H9 (cell line): ENCODE data around the gene RAB22A. TPM values are rescaled to one million over a fixed set of nuclear protein-coding genes. Genes with fewer than 3 reads are reported as not detected.

Experiments used
- DNase-seq: peaks from one replicate; pipeline ENCODE4 v3.0.0-alpha.2; 2017
- H2AFZ ChIP-seq: one replicate; pipeline ENCODE4 v1.6.1; 2013; ENCODE audit warnings: mild to moderate bottlenecking, low read length, control low read depth, moderate library complexity
- H2AK5ac ChIP-seq: 2 replicates; pipeline ENCODE4 v1.6.1; 2013; ENCODE audit warnings: low read length, control low read depth, mixed read lengths; ENCODE audit not compliant: insufficient read length
- H2BK120ac ChIP-seq: one replicate; pipeline ENCODE4 v1.6.1; 2013; ENCODE audit warnings: low read depth, mild to moderate bottlenecking, low read length, control low read depth, inconsistent platforms; ENCODE audit not compliant: poor library complexity, severe bottlenecking
- H2BK12ac ChIP-seq: 2 replicates; pipeline ENCODE4 v1.6.1; 2013; ENCODE audit warnings: low read length, control low read depth, mixed read lengths, low read depth; ENCODE audit not compliant: insufficient read length
- H2BK15ac ChIP-seq: 2 replicates; pipeline ENCODE4 v1.6.1; 2013; ENCODE audit warnings: low read depth, low read length, control low read depth
- H2BK20ac ChIP-seq: one replicate; pipeline ENCODE4 v1.6.1; 2013; ENCODE audit warnings: low read depth, mild to moderate bottlenecking, low read length, control low read depth, inconsistent platforms; ENCODE audit not compliant: poor library complexity, severe bottlenecking
- H2BK5ac ChIP-seq: 2 replicates; pipeline ENCODE4 v1.6.1; 2013; ENCODE audit warnings: low read length, control low read depth, mixed read lengths; ENCODE audit not compliant: insufficient read length
- H3K14ac ChIP-seq: 2 replicates; pipeline ENCODE4 v1.6.1; 2013; ENCODE audit warnings: low read length, control low read depth; ENCODE audit not compliant: insufficient read depth
- H3K18ac ChIP-seq: 2 replicates; pipeline ENCODE4 v1.6.1; 2013; ENCODE audit warnings: low read depth, mild to moderate bottlenecking, mixed read lengths, low read length, control low read depth; ENCODE audit not compliant: insufficient read length
- H3K23ac ChIP-seq: 2 replicates; pipeline ENCODE4 v1.6.1; 2013; ENCODE audit warnings: low read length, control low read depth, mixed read lengths, low read depth; ENCODE audit not compliant: insufficient read length
- H3K23me2 ChIP-seq: 2 replicates; pipeline ENCODE4 v1.6.1; 2013; ENCODE audit warnings: low read depth, mild to moderate bottlenecking, mixed read lengths, low read length, control low read depth; ENCODE audit not compliant: insufficient read length, poor library complexity, severe bottlenecking
- H3K27ac ChIP-seq: 2 replicates; pipeline ENCODE4 v1.5.1; 2013; ENCODE audit warnings: low read length, control low read depth, mixed read lengths, low read depth; ENCODE audit not compliant: insufficient read length
- H3K27me3 ChIP-seq: 2 replicates; pipeline ENCODE4 v1.6.1; 2013; ENCODE audit warnings: low read length, control low read depth, inconsistent platforms; ENCODE audit not compliant: insufficient read depth
- H3K4ac ChIP-seq: 2 replicates; pipeline ENCODE4 v1.6.1; 2013; ENCODE audit warnings: low read depth, mild to moderate bottlenecking, control low read depth, inconsistent platforms, low read length, moderate library complexity
- H3K4me1 ChIP-seq: 2 replicates; pipeline ENCODE4 v1.6.1; 2013; ENCODE audit warnings: low read length, control low read depth, inconsistent platforms; ENCODE audit not compliant: insufficient read depth
- H3K4me2 ChIP-seq: 2 replicates; pipeline ENCODE4 v1.6.1; 2013; ENCODE audit warnings: low read length, control low read depth, mixed read lengths; ENCODE audit not compliant: insufficient read length, insufficient read depth
- H3K56ac ChIP-seq: 2 replicates; pipeline ENCODE4 v1.6.1; 2013; ENCODE audit warnings: low read depth, mild to moderate bottlenecking, mixed read lengths, low read length, control low read depth; ENCODE audit not compliant: insufficient read length
- H3K79me1 ChIP-seq: 2 replicates; pipeline ENCODE4 v1.6.1; 2013; ENCODE audit warnings: low read depth, mild to moderate bottlenecking, moderate library complexity, low read length, control low read depth, inconsistent platforms; ENCODE audit not compliant: insufficient read depth, poor library complexity, severe bottlenecking
- H3K79me2 ChIP-seq: 2 replicates; pipeline ENCODE4 v1.6.1; 2013; ENCODE audit warnings: low read length, control low read depth, inconsistent platforms; ENCODE audit not compliant: insufficient read depth
- H3K9ac ChIP-seq: 2 replicates; pipeline ENCODE4 v1.6.1; 2013; ENCODE audit warnings: low read length, control low read depth, mixed read lengths; ENCODE audit not compliant: insufficient read length; ENCODE audit errors: extremely low read depth
- H3K9me3 ChIP-seq: one replicate; pipeline ENCODE4 v1.6.1; 2013; ENCODE audit warnings: low read depth, low read length, inconsistent platforms; ENCODE audit not compliant: control insufficient read depth
- H3T11ph ChIP-seq: one replicate; pipeline ENCODE4 v1.6.1; 2013; ENCODE audit warnings: mild to moderate bottlenecking, low read length, control low read depth, inconsistent platforms
- H4K20me1 ChIP-seq: one replicate; pipeline ENCODE4 v1.6.1; 2013; ENCODE audit not compliant: control insufficient read depth, insufficient read length, insufficient read depth
- H4K5ac ChIP-seq: 2 replicates; pipeline ENCODE4 v1.6.1; 2013; ENCODE audit warnings: low read depth, mild to moderate bottlenecking, mixed read lengths, low read length, control low read depth; ENCODE audit not compliant: insufficient read length
- H4K8ac ChIP-seq: replicated peaks from 2 replicates; pipeline ENCODE4 v1.6.1; 2013; ENCODE audit warnings: low read length, control low read depth, mixed read lengths, low read depth; ENCODE audit not compliant: insufficient read length
- H4K91ac ChIP-seq: 2 replicates; pipeline ENCODE4 v1.6.1; 2013; ENCODE audit warnings: low read depth, mild to moderate bottlenecking, moderate library complexity, mixed read lengths, low read length, control low read depth; ENCODE audit not compliant: insufficient read length
- H3K27ac Mint-ChIP-seq, 3 experiments: 2 replicates in 2 of 3; 3 replicates in 1 of 3; pipeline ENCODE4 v1.8.0; 2020 to 2021; ENCODE audit warnings: mixed read lengths in 3 of 3, mild to moderate bottlenecking in 1 of 3, moderate library complexity in 1 of 3
- H3K27me3 Mint-ChIP-seq: 2 replicates; pipeline ENCODE4 v1.8.0; 2021; ENCODE audit warnings: low read depth, mild to moderate bottlenecking, moderate library complexity, mixed read lengths
- H3K36me3 Mint-ChIP-seq, 3 experiments: 2 replicates in 2 of 3; 3 replicates in 1 of 3; pipeline ENCODE4 v1.8.0; 2020 to 2021; ENCODE audit warnings: low read depth in 3 of 3, mixed read lengths in 3 of 3; ENCODE audit not compliant: insufficient read depth in 1 of 3
- H3K4me1 Mint-ChIP-seq, 2 experiments: 2 replicates each; pipeline ENCODE4 v1.8.0; 2020; ENCODE audit warnings: mixed read lengths in 2 of 2
- H3K4me3 Mint-ChIP-seq, 2 experiments: 2 replicates in 1 of 2; 3 replicates in 1 of 2; pipeline ENCODE4 v1.8.0; 2020 to 2021; ENCODE audit warnings: mild to moderate bottlenecking in 2 of 2, mixed read lengths in 2 of 2, moderate library complexity in 1 of 2
- H3K9me3 Mint-ChIP-seq, 2 experiments: 2 replicates in 1 of 2; 3 replicates in 1 of 2; pipeline ENCODE4 v1.8.0; 2020; ENCODE audit warnings: mild to moderate bottlenecking in 2 of 2, mixed read lengths in 2 of 2, moderate library complexity in 1 of 2
- CTCF ChIP-seq: fragments of 200-600 bp; sonication (generic); conservative IDR thresholded peaks from 3 replicates; pipeline ENCODE4 v1.8.0; 2021; ENCODE audit warnings: antibody characterized with exemption, mild to moderate bottlenecking
- WGBS: extraction: QIAGEN DNeasy Blood & Tissue Kit; methylation state at CpG from one replicate; pipeline ENCODE4 v1.1.7; 2013; ENCODE audit warnings: missing lambda C conversion rate, low lambda C conversion rate, mixed read lengths; ENCODE audit not compliant: insufficient read length; ENCODE audit errors: extremely low coverage; 5-methylcytosine and 5-hydroxymethylcytosine counted together
- total RNA-seq: library from RNA; stranded (reverse); gene quantifications from 2 replicates; pipeline ENCODE4 v1.2.1, GENCODE V29; 2021

RAB22A gene
- total RNA-seq, 1 experiment from 2014 or later = 6.3 TPM

- WGBS = no CpG with 5 or more reads among the region's 11 CpGs
- no peaks in the 10 kb centered on the region for H3K79me1 ChIP-seq
- no peak overlapping the region for H3K9ac ChIP-seq
- Mint-ChIP-seq H3K36me3 (peaks cover 0 to 7% (median 4%) of the 10 kb centered on the region in 3 experiments; a peak in 6 of 7 replicates), H3K9me3 (no peaks in the 10 kb centered on the region), H3K4me3 (no peak overlapping the region), H3K4me1 (peaks cover 17 to 19% of the 10 kb centered on the region in 2 experiments), H3K27ac (no peak overlapping the region), H3K27me3 (no peaks in the 10 kb centered on the region)
- no peak for TF ChIP-seq CTCF
- H3K4me2 ChIP-seq = no peak overlapping the region
- peaks cover 13% of the 10 kb centered on the region for H3K23me2 ChIP-seq
- no peak overlapping the region for H4K91ac ChIP-seq
- H2BK120ac ChIP-seq = no peak overlapping the region
- H3K4me1 ChIP-seq = no peaks in the 10 kb centered on the region; the same call in 1 of the 2 replicates
- H3K14ac ChIP-seq = no peak overlapping the region
- DNase-seq = no peak
- no peak overlapping the region for H3K27ac ChIP-seq
- H3K79me2 ChIP-seq = no peaks in the 10 kb centered on the region
- no peak overlapping the region for H2BK15ac ChIP-seq
- no peak overlapping the region for H4K8ac ChIP-seq
- H2AK5ac ChIP-seq = no peak overlapping the region
- no peak overlapping the region for H2BK20ac ChIP-seq
- H3K4ac ChIP-seq = no peak overlapping the region
- H2BK12ac ChIP-seq = no peak overlapping the region
- no peak overlapping the region for H3K18ac ChIP-seq
- no peak overlapping the region for H4K5ac ChIP-seq
- H3K56ac ChIP-seq = no peak overlapping the region
- H2BK5ac ChIP-seq = no peak overlapping the region
- H3T11ph ChIP-seq = no peak overlapping the region
- H3K27me3 ChIP-seq = no peaks in the 10 kb centered on the region
- H3K9me3 ChIP-seq = no peaks in the 10 kb centered on the region
- no peak overlapping the region for H2AFZ ChIP-seq
- H3K23ac ChIP-seq = no peak overlapping the region
- H4K20me1 ChIP-seq = no peaks in the 10 kb centered on the region
Observed at GRCh38 chr20:58306421-58307261, 2.9 kb upstream of the RAB22A start.
